Measurements from ENCODE around the gene MFSD2A.
"Not testable (repeated sequence)": the region's sequence is repeated elsewhere in the genome, so short reads cannot be mapped to it uniquely, and the experiment has no call there.

The MFSD2A gene

DNA sequence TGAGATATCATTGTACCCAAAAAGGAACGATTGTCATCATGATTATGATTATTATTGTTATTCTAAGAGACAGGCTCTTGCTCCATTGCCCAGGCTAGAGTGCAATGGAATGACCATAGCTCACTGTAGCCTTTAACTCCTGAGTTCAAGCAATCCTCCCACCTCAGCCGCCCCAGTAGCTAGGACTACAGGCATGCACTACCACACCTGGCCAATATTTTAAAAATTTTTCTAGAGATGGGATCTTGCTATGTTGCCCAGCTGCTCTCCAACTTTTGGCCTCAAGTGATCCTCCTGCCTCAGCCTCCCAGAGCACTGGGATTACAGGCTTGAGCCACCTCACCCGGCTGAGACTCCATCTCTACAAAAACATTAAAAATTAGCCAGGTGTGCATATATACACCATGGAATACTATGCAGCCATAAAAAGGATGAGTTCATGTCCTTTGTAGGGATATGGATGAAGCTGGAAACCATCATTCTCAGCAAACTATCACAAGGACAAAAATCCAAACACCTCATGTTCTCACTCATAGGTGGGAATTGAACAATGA is 52.6 kb downstream of the MFSD2A start:
- DNase-seq, result not testable (repeated sequence)

DNA sequence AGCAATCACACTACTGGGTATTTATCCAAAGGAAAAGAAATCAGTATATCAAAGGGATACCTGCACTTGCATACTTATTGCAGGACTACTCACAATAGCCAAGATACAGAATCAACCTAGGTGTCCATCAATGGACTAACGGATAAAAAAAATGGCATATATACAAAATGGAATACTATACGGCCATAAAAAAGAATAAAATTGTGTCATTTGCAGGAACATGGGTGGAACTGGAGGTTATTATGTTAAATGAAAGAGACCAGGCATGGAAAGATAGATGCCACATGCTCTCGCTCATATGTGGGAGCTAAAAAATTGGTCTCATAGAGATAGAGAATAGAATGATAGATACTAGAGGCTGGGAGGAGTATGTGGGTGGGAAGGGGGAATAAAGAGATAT is 56.3 kb downstream of the MFSD2A start:
- no peak for DNase-seq

GRCh38 chr1:40014253-40014706 is 59.3 kb downstream of the MFSD2A start:
- no peak for DNase-seq

- DNase-seq, result no peak
These were observed 60.1 kb downstream of the MFSD2A start for GRCh38 chr1:40014812-40015594.

GRCh38 chr1:40017951-40018575 is 63.1 kb downstream of the MFSD2A start:
- DNase-seq, result no peak

All from DMS153 (cell line).